ENCODE measurements around the gene CLK3. TPM values are rescaled to one million over a fixed set of nuclear protein-coding genes. Genes with fewer than 3 reads are reported as not detected.

CLK3 gene
- total RNA-seq, 1 donor from 2014 or later, result 76.0 TPM

- Mint-ChIP-seq H3K36me3 (ENCODE audit: insufficient read depth) (peaks cover 11% of the 10 kb centered on the region), H3K27me3 (no peaks in the 10 kb centered on the region), H3K4me1 (ENCODE audit: low read depth) (peaks cover 1% of the 10 kb centered on the region), H3K27ac (peak overlapping the region; percentile 56), H3K4me3 (ENCODE audit: low read depth) (no peak overlapping the region), H3K9me3 (ENCODE audit: low read depth) (no peaks in the 10 kb centered on the region)
- DNase-seq (ENCODE audit: low spot score, unreplicated experiment), result no peak
- no peak for TF ChIP-seq CTCF (IDR thresholded peaks at IDR 0.05; ENCODE audit: unreplicated experiment)
Measured at GRCh38 chr15:74578496-74578994, 37.1 kb upstream of the CLK3 start.

DNA sequence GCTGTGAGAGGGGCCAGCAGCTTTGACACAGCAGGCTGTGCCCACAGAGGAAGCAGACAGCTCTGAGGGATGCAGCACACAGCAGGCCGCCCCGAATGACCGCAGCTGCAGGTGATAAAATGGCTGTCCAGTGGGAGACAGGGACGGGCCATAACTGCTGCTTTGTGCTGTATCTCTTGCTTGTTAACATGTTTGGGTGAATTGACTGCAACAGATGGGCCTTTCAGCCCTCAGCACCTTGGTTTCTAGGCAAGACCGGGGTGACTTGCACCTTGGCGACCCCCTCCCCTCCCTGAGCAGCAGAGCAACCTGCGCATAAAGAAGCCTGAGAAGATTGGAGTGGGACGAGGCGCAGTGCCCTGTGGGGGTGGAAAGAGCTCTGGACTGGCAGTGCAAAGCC is 36.6 kb upstream of the CLK3 start:
- Mint-ChIP-seq H3K27ac (peak overlapping the region; percentile 29), H3K4me3 (ENCODE audit: low read depth) (no peak overlapping the region), H3K36me3 (ENCODE audit: insufficient read depth) (peaks cover 10% of the 10 kb centered on the region), H3K27me3 (no peaks in the 10 kb centered on the region), H3K4me1 (ENCODE audit: low read depth) (peaks cover 6% of the 10 kb centered on the region), H3K9me3 (ENCODE audit: low read depth) (no peaks in the 10 kb centered on the region)
- no peak for DNase-seq (ENCODE audit: low spot score, unreplicated experiment)
- no peak for TF ChIP-seq CTCF (IDR thresholded peaks at IDR 0.05; ENCODE audit: unreplicated experiment)

- Mint-ChIP-seq H3K36me3 (ENCODE audit: insufficient read depth) (peaks cover 5% of the 10 kb centered on the region), H3K4me1 (ENCODE audit: low read depth) (peaks cover 12% of the 10 kb centered on the region), H3K27ac (no peak overlapping the region), H3K4me3 (ENCODE audit: low read depth) (no peak overlapping the region), H3K9me3 (ENCODE audit: low read depth) (no peaks in the 10 kb centered on the region), H3K27me3 (no peaks in the 10 kb centered on the region)
- DNase-seq (ENCODE audit: low spot score, unreplicated experiment), result no peak
- TF ChIP-seq CTCF (IDR thresholded peaks at IDR 0.05; ENCODE audit: unreplicated experiment), result no peak
Measured at GRCh38 chr15:74580538-74581350, 34.9 kb upstream of the CLK3 start.

DNA sequence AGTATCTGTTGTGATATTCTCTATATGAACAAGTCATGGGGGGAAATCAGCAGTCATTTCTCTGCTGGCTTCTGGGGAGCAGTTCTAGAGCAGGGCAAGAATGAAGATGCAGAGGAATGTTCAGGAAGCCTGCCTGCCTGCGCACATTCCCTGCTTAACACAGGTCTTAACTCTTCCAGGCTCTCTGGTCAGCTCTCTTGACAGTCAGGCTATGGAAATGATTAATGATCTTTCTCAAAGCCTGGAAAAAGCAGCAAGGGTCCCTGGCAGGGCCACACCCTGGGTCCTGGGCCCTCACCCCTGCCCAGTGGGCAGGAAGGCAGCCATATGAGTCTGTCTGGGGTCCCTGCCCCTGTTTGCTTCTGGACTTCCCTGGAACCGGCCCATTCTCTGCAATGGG is 31.4 kb upstream of the CLK3 start:
- H3K36me3 Mint-ChIP-seq (ENCODE audit: insufficient read depth), result peaks cover 8% of the 10 kb centered on the region
- peak overlapping the region; percentile 33 for H3K27ac Mint-ChIP-seq
- no peak overlapping the region for H3K4me3 Mint-ChIP-seq (ENCODE audit: low read depth)
- H3K9me3 Mint-ChIP-seq (ENCODE audit: low read depth), result no peaks in the 10 kb centered on the region
- no peaks in the 10 kb centered on the region for H3K27me3 Mint-ChIP-seq
- no peak for DNase-seq (ENCODE audit: low spot score, unreplicated experiment)
- no peak for TF ChIP-seq CTCF (IDR thresholded peaks at IDR 0.05; ENCODE audit: unreplicated experiment)
- peaks cover 20% of the 10 kb centered on the region for H3K4me1 Mint-ChIP-seq (ENCODE audit: low read depth)

- Mint-ChIP-seq H3K36me3 (ENCODE audit: insufficient read depth) (peaks cover 10% of the 10 kb centered on the region), H3K27ac (peak overlapping the region; percentile 33), H3K27me3 (no peaks in the 10 kb centered on the region), H3K9me3 (ENCODE audit: low read depth) (no peaks in the 10 kb centered on the region), H3K4me3 (ENCODE audit: low read depth) (no peak overlapping the region), H3K4me1 (ENCODE audit: low read depth) (peaks cover 20% of the 10 kb centered on the region)
- DNase-seq (ENCODE audit: low spot score, unreplicated experiment), result no peak
- TF ChIP-seq CTCF (IDR thresholded peaks at IDR 0.05; ENCODE audit: unreplicated experiment), result no peak
Measured at GRCh38 chr15:74584779-74585178, 30.9 kb upstream of the CLK3 start.

Data from progenitor cell of endocrine pancreas (in vitro differentiated cells).